Nucleus accumbens (tissue), 56 donors: ENCODE data around the gene MFAP3.
"Not testable (repeated sequence)": the region's sequence is repeated elsewhere in the genome, so short reads cannot be mapped to it uniquely, and the experiment has no call there.

Source experiments
- DNase-seq, 56 donors: peaks; one replicate each; lab custom pipeline; 2025; lab: John Stamatoyannopoulos, UW

MFAP3 gene

DNA sequence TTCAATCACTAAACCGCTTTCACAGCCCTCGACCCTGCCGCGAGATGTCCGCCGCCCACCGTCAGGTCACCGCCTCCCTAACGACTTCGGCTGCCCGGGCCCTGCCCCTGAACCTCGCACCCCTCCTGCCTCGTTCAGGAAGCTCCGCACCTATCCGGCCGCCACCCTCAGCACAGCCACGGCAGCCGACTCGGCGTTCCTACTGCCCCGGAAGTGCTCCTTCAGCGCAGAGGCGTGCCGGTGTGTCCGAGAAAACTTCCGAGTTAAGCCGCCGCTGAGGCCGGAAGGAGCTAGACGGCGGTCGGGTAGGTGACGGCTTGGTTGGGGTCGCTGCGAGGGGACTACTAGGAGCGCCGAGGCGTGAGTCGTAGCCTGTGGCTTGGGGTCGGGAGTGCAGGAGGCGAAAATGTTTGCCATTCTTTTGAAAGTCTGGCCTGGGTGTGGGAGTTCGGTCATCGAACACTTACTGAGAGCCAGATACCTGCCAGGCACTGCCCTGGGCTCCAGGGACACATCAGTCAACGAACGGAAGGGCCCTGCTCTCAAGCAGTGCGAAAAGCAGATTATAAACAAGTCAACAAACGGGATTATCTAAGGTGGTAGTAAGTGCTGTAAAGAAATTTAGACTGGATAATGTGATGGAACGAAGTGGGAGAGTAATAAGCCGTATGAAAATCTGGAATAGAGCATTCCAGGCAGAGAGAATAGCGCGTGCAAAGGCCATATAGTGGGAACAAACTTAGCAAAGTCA is at the start of gene MFAP3, which contains the start of gene FAM114A2:
MFAP3 (plus strand) TSS at position 261 of the 751 bp plus-strand sequence. CDS start 10,756 bp downstream, outside the sequence.
FAM114A2 (minus strand) TSS at position 204 of the 751 bp plus-strand sequence. CDS start 3,957 bp downstream, outside the sequence.
- peak in 55 of 56 donors; percentile 15 to 88 (median 71) for DNase-seq

DNA sequence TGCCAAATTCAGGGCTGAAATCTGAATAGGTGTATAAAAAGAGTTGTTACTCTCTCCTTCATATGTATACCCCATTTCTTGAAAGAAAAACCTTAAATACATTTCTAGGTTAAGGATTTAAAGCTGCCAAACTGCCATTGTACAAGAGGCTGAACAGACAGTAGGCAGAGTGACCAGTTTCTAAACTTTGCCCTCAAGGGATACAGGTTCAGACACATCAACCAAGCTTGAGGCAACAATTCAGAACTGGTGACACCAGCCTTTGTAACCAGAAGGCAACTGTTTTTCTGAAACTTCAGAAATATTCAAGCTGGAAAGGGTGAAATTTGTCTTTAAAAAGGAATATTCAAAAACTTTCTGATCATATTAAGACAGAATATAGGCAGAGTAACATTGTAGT is 47.6 kb upstream of the MFAP3 start:
- no peak for DNase-seq

DNA sequence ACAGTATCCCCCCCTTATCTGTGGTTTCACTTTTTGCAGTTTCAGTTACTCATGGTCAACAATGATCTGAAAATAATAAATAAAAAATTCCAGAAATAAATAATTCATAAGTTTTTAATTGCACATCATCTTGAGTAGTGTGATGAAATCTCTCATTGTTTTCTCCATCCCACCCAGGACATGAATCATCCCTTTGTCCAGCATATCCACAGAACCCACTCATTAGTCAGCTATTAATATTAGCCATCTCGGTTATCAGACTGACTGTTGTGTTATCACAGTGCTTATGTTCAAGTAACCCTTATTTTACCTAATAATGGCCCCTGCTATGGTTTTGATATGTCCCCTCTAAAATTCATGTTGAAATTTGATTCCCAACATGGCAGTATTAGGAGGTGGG is 40.8 kb upstream of the MFAP3 start:
- DNase-seq, result no peak

DNA sequence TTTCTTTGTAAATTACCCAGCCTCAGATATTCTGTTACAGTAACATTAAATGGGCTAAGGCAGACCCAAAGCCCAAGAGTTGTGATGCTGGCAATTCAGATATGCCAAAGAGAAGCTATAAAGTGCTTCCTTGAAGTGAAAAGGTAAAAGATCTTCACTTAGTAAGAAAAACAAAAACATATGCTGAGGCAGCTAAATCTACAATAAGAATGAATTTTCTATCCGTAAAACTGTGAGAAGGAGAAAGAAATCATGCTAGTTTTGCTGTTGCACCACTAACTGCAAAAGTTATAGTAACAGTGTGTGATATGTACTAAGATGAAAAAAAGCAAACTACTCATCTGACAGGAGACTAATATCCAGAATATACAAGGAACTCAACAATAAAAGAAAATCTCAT is 40.0 kb upstream of the MFAP3 start:
- no peak for DNase-seq

DNA sequence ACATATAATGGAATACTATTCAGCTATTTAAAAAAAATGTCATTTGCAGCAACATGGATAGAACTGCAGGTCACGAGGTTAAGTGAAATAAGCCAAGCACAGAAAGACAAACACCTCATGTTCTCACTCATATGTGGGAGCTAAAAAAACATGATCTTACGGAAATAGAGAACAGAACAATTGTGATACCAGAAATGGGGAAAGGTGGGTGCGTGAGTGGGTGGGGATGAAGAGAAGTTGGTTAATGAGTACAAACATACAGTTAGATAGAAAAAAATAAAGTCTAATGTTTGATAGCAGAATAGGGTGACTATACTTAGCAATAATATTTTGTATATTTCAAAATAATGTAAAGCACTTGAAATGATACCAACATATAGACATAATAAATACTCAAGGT is 38.8 kb upstream of the MFAP3 start:
- DNase-seq, result peak in 10 of 56 donors; percentile 0 to 64 (median 10)

DNA sequence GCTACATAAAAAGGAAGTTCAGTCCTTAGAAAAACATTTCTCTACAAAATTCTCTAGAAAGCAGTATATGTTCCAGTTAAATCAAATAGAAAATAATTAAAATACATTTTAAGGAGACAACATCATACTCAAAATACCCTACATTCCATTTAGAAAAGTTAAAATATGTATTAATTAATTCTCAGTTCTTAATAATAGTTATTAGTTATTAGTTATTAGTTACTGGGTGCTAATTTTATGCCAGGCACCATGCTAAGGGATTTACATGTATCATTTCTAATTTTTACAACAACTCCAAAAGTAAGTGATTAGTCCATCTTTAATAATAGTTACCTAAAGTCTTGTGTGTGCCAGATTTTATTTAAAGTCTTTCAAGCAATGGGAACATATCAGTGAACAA is 38.1 kb upstream of the MFAP3 start:
- no peak for DNase-seq

DNA sequence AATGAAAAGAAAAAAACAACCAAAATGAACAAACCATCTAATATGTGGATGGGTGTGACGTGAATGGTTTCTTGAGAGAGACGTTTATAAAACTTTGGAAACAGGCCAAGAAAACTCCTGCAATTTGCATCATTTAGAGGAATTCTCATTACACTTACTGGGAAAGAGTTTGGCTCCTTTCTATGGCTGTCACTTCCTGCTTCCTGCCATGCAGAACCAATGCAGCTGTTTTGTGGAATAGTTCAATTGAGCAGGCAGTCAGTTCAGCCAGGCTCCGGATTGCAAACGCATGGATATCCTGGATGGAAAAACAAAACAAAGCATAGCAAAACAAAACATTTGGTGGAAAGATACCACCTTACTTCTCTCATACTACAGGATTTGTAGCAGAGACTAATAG is 36.7 kb upstream of the MFAP3 start:
- no peak for DNase-seq

DNA sequence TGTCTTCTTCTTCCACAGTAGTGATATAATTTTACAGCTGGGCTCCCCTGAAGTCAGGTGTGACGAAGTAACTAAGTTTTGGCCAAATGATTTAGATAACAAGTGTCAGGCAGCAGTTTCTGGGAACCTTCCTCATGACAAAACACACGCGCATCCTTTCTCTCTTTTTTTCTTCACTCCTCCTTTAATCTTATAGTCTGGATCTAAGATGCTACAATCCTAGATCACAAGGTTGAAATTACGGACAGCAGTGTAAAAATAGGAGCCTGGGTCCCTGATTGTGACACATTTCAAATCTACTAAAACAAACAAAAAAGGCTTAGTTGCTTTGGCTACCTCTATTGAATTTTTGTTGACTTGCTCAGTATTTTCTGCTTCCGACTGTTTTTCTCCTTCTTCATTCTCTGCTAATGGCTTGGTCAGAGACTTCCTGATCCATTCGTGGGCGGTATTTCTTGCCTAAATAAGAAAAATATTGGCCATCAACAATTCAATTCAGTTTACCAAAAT is 36.2 kb upstream of the MFAP3 start:
- DNase-seq, result no peak

DNA sequence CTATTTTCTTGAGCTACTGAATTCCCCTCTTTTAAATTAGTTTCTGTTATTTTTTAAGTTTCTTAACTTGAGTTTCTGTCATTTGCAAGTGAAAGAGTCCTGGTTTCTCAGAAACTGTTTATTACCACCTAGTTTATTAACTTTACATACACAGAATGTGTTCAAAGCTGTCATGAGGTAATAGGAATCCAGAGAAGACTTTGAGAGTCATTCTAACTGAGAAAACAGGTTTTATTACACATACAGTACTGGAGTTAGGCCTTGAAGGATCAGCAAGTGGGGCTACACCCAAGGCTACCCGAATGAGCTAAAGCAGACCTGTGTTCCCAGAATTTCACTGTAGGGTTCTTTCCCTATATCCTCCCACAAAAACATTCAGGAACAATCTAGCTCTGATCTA is 33.1 kb upstream of the MFAP3 start:
- DNase-seq, result no peak

DNA sequence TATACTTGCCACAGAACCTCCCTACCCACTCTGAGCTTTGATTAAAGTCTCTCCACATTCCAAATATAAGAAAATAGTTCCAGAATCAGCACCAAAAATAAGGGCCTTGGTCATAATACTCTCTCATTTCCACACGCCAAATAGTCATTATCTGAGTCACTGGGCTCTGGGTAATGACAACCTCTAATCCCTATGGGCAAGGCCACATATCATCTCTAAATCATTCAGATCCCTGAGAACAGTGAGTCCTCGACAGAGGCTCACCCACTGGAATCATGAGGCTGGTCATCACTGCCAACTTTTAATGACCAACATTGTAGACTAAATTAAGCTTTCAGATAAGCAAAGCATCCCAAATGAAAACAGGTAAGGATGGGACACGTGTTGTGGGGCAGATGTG is 28.1 kb upstream of the MFAP3 start:
- no peak for DNase-seq

DNA sequence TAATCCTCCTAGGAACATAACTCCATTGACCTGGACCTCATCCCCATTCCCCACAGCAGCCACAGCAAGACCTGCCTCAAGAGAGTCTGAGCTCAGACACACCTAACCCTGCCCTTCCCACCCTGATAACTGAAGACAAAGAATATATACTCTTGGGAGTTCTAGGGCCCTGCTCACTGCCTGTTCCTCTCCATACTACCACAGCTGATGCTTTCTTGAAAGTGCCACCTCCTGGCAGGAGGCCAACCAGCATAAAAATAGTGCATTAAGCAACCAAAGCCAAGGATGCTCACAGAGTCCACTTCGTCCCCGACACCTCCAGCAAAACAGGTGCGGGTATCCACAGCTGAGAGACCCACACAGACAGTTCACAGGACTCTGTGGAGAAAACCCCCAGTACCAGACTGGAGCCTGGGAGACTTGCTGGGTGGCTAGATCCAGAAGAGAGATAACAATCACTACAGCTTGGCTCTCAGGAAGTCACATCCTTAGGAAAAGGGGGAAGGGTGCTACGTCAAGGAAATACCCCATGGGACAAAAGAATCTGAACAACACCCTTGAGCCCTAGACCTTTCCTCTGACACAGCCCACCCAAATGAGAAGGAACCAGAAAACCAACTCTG is 23.6 kb upstream of the MFAP3 start:
- no peak for DNase-seq

DNA sequence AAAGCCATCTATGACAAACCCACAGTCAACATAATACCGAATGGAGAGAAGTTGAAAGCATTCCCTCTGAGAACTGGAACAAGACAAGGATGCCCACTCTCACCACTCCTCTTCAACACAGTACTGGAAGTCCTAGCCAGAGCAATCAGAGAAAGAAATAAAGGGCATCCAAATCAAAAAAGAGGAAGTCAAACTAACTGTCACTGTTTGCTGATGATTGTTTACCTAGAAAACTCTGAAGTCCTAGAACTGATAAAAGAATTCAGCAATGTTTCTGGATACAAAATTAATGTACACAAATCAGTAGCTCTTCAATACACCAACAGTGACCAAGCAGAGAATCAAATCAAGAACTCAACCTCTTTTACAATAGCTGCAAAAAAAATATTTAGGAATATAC is 19.8 kb upstream of the MFAP3 start:
- not testable (repeated sequence) for DNase-seq

DNA sequence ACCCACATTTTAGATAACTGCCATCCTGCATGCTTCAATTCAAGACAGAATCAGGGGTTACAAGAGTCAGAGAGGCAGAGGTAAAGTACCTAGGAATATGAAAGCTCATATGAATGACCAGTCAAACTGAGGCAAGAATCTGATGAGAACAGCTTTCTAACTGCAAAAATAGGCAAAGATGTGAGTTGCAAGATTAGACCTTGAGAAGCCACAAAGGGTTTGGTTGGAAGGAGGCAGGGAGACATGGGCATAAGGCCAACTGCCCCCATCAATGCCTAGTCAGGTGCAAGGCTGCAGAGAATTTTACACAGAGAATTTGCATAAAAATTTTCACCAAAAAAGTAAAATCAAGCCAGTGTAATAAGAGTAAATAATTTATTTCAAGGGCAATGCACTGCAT is 12.8 kb upstream of the MFAP3 start:
- DNase-seq, result no peak

DNA sequence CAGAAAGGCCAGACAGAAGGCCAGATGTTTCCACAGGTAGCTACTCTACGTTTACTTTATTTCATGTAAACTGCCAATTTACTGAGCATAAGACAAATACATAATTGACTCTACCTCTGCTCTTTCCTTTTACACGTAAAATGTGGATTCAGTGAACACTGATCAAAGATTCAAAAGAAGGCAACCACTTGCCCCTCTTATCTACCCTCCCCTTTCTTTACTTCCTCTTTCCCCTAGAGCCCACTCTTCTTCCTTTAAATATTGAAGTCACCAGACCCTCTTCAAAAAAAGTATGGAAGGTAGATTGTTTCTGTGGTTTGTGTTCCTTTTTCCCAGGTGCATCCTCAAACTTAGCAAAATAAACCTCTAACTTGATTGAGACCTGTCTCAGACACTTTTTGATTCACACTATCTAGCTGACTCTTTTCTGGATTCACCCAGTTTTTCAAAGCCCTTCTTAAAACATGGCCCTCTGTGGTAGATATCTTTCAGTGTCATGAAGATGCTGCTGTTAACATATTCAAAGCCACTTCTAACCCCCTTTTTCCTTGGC is 6.8 kb upstream of the MFAP3 start:
- no peak for DNase-seq

DNA sequence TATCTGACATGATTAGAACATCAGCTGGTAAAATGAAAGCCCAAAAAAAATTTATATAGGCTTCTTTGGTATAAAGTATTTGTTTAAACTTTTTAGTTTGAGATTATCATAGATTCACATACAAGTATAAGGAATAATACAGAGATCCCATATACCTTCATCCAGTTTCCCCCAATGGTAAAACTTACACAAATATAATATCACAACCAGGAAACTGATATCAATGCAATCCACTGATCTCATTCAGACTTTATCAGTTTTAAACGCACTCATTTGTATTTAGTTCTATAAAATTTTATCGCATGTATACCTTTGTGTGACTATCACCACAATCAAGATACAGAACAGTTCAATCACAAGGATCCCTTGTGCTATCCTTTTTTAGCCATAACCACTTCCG is 3.8 kb upstream of the MFAP3 start:
- no peak for DNase-seq

DNA sequence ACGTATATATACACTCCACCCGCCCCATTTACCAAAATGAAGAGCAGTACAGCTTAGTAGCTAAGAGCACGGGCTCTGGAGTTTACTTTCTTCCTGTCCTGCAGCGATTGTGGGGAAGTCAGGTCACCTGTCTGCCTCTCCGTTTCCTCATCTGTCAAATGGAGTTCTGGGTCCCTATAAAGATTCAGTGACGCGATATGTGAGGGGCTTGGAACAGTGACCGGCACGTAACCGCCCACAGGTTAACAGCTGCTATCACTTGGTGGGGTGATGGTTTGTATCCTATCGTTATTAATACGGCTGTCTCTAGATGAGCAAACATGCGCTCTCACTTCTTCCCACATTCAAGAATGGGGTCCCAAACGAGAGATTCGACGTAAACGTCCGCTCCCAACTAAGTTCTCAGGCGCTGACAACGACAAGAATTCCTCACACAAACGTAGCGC is 483 bp upstream of the MFAP3 start:
- peak in 4 of 56 donors; percentile 2 to 53 (median 23) for DNase-seq

DNA sequence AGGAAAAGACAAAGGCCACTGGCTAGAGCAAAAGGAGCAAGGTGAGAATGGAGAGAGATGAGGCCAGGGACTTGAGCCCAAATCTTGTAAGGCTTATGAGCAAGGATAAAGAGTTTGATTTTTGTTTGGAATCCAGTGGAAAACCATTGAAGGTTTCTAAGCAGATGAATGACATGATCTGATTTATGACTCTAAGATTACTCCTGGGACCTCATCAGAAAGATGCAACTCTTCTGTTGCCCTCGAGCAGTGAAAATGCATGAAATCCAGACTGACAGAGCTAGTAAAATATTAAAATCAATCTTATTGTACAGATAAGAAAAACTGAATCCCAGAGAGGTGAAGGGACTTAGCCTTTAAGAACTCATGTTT is 677 bp downstream of the MFAP3 start:
- DNase-seq, result no peak

DNA sequence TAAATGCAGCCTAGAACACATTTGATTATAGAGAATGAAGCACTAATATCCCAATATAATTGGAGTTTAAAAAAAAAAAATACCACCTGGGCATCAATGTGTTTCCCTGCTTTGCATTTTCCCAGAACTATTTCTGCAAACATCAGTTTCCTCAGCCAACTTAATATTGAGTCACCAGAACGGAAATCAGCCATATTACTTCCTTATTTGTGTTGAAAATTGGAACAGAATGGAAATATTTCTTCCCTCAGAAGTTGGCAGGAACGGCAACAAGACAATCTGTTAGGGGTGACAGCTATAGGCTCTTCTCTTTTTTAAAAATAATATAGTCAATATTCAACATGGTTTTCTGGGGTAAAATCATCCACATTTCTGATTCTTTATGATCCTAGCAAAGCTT is 4.0 kb downstream of the MFAP3 start:
- no peak for DNase-seq

DNA sequence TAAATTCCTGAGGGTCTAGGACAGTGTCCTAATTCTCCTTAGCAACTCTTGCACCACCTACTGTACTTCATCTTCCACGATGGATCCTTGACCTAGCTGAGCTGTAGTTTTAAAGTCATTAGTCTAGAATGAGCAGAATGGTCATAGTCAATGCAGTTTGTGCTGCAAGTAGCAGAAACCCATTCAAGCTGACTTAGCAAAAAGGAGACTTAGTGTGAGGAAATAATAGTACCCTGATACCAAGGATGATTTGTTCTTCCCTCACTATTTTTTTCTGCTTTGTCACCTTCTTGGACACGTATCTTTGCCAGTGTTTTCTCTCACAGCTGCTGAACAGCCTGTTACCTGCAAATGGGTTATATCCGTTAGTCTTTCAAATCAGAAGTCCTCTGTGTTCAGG is 5.3 kb downstream of the MFAP3 start:
- DNase-seq, result no peak

DNA sequence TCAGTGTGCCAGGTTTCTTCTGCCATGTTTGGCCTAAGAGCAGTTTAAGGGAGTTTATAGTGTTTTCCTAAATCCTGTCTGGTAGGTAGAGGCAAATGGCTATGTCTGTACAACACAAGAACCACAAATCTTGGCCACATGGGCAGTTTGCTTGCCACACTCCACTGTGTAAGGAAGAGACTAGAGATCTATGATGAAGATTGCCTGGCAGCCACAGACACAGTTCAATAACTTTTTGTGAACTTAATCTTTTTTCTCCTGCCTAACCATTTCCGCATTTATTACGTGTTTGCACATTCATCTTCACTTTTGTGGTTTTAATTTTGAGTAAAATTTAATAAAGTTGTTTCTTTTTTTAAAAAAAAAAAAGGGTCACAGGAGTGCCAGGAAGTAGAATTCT is 5.8 kb downstream of the MFAP3 start:
- DNase-seq, result no peak

DNA sequence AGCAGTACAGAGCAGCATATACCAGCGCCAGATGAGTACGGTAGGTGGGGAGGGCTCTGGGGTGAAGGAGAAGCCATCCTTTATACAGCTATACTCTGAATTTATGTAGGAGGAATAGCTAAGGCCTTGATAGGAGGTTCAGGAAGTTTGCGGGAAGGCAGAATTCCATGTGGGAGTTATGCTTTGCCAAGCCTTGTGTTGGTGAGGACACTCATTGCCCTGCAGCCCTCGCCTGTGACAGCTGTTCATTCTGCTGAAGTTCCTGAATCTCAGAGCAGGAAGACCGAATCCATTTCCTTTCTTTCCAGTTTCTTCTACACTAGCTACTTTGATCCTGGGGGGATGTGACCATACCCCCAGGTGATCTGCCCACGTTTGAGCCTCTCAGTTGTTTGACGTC is 7.7 kb downstream of the MFAP3 start:
- no peak for DNase-seq

DNA sequence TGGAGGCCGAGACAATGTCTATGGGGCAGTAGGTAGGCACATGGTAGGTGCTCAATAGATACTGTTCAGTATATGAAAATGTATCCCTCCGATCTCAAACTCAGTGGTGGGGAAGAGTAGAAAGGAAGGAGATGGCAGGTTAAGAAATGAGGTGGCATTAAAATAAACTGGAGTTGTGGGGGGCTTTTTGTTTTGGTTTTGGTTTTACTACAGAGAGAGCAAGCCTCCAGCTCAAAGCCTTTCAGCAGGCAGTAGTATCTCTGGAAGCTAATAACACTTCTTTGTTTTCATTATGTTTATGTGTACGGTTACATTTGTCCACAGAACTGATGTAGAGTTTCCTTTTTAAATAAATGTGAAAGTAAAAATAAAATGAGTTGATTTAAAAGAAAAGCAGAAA is 8.6 kb downstream of the MFAP3 start:
- DNase-seq, result no peak
